Measurements from ENCODE around the gene EPAS1. TPM values are rescaled to one million over a fixed set of nuclear protein-coding genes. Genes with fewer than 3 reads are reported as not detected.

Gene EPAS1
- total RNA-seq, 4 donors from 2014 or later, result 126 to 249 (median 148) TPM

DNA sequence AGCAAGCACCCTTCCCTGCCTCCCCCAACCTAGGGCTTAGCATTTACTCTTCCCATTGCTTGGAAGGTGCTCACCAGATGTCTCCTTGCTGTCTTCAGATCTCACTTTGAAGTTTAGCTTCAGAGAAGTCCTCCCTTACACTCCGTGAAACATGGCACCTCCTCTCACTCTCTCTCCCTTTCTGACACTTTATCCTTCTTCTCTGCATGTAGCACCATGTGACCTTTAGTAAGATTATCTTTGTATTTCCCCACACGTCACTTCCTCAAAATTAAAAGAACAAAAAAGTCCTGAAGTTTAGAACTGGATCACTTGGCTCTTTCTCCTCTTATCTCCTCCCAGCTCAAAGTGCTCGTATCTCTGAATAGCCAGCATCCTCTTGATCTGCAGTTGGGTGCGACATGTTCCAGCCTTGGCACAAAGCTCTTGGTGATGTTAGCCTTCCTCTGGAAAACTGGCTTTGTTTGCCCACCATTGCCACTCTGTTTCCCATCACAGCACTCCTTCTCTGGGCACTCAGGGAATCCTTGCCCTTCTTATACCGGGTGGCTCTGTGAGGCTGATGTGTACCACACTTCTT lies 40.6 kb upstream of the EPAS1 start:
- no peak overlapping the region for H3K4me3 ChIP-seq (ENCODE audit: low read depth, poor library complexity, severe bottlenecking)
- intact Hi-C loops (cut with DNase I; ENCODE audit: low total_unique reads), result no loop called here
- no peak for TF ChIP-seq CTCF (IDR thresholded peaks at IDR 0.05)
- TF ChIP-seq POLR2A (IDR thresholded peaks at IDR 0.05), result no peak
- 80% methylated on average over 5 of the region's 5 CpGs for WGBS, 2 donors
- no peak for DNase-seq (ENCODE audit: low spot score in 2 of 2)

- no peak for DNase-seq (ENCODE audit: low spot score in 2 of 2)
- intact Hi-C loops (cut with DNase I; ENCODE audit: low total_unique reads), result no loop called here
- no peak overlapping the region for H3K4me3 ChIP-seq (ENCODE audit: low read depth, poor library complexity, severe bottlenecking)
- WGBS, 2 donors, result 34 to 69% methylated on average over 4 of the region's 4 CpGs
- TF ChIP-seq POLR2A (IDR thresholded peaks at IDR 0.05), result no peak
- no peak for TF ChIP-seq CTCF (IDR thresholded peaks at IDR 0.05)
Observed at GRCh38 chr2:46257476-46257875, 39.7 kb upstream of the EPAS1 start.

DNA sequence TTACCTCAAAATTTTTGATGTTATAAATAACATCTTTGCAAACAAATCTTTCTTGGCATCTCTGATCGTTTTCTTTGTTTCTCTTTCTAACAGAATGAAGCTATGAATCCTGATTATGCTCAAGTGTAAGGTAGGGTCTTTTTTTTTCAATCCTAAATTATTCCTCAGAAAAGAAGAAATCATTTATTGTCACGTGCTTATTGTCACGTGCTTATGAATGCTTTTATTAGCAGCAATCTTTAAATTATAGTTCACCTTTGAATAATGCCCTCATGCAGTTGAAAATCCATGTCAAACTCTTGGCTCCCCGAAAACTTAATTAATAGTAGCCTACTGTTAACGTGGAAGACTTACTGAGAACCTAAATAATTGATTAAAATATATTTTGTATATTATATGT lies 39.2 kb upstream of the EPAS1 start:
- TF ChIP-seq CTCF (IDR thresholded peaks at IDR 0.05), result no peak
- TF ChIP-seq POLR2A (IDR thresholded peaks at IDR 0.05), result no peak
- intact Hi-C loops (cut with DNase I; ENCODE audit: low total_unique reads), result no loop called here
- WGBS, 2 donors, result 66 to 76% methylated on average over 5 of the region's 5 CpGs
- DNase-seq (ENCODE audit: low spot score in 2 of 2), result no peak
- H3K4me3 ChIP-seq (ENCODE audit: low read depth, poor library complexity, severe bottlenecking), result no peak overlapping the region

DNA sequence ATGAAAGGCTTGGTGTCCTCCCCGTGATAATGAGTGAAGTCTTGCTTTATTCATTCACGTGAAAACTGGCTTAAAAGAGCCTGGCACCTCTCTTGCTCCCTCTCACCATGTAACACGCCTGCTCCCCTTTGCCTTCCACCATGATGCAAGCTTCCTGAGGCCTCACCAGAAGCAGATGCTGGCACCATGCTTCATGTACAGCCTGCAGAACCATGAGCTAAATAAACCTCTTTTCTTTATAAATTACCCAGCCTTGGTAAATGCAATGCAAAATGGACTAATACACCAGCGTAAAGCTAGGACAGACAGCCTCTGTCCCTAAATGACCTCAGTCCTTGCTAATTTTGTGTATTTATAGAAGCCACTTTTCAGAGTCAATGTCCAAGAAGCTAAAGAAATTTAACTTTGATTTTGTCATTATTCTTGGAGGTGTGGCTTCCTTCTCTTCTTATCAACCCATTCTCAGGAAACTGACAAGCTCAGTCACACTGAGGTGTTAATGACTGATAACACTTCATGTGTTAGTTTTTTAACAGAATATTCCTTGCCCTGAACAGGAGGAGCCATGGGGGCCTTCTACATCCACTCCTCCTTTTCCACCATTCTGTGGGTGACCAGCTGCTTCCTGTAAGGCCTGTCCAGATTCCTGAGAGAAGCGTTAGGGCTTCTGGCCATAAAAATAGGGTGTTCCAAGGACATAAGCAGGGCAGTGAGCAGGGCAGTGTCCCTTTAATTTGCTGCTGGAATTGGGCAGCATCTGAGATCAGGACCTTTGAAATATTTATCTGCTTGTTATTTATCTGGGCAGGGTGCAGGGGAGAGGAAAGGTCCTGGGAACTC lies 38.0 kb upstream of the EPAS1 start:
- intact Hi-C loops (cut with DNase I; ENCODE audit: low total_unique reads), result no loop called here
- H3K4me3 ChIP-seq (ENCODE audit: low read depth, poor library complexity, severe bottlenecking), result no peak overlapping the region
- TF ChIP-seq POLR2A (IDR thresholded peaks at IDR 0.05) (no peak), CTCF (IDR thresholded peaks at IDR 0.05) (no peak)
- WGBS, 2 donors, result 81 to 93% methylated on average over 5 of the region's 5 CpGs
- DNase-seq (ENCODE audit: low spot score in 2 of 2), result no peak

DNA sequence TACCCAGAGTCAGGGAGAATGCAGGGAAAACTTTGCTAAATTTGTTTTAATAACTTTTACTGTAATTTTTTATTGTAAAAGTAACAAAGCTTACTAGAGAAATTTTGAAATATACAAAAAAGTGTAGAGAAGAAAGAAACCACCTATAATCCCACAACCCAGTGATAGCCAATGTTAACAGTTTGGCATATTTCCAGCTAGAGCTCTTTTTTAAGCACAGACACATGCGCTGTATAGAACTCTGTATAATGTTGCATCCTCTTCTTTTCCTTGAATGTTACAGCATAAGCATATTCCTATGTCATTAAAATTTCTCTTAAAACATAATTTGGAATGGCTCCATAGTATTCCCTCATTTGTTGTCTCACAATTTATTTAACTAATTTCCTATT lies 37.4 kb upstream of the EPAS1 start:
- no peak for TF ChIP-seq CTCF (IDR thresholded peaks at IDR 0.05)
- TF ChIP-seq POLR2A (IDR thresholded peaks at IDR 0.05), result no peak
- 48 to 66% methylated on average over 1 of the region's 1 CpG for WGBS, 2 donors
- H3K4me3 ChIP-seq (ENCODE audit: low read depth, poor library complexity, severe bottlenecking), result no peak overlapping the region
- intact Hi-C loops (cut with DNase I; ENCODE audit: low total_unique reads), result no loop called here
- no peak for DNase-seq (ENCODE audit: low spot score in 2 of 2)
